BE2C (cell line): ENCODE data around the gene ANKRD22. TPM values are rescaled to one million over a fixed set of nuclear protein-coding genes. Genes with fewer than 3 reads are reported as not detected.
A peak's percentile ranks its signal among the peaks of the same experiment; 100 is the strongest.

ENCODE experiments used
- DNase-seq: peaks from one replicate; pipeline ENCODE4 v3.0.0-alpha.2; 2020
- H3K27me3 ChIP-seq: fragments of 250-450 bp; sonication (Bioruptor Pico); 2 replicates; pipeline ENCODE4 v1.5.1; 2020; ENCODE audit warnings: mild to moderate bottlenecking
- H3K36me3 ChIP-seq: fragments of 250-450 bp; sonication (Bioruptor Pico); 2 replicates; pipeline ENCODE4 v1.5.1; 2020; ENCODE audit warnings: mild to moderate bottlenecking
- H3K4me1 ChIP-seq: fragments of 250-450 bp; sonication (Bioruptor Pico); 2 replicates; pipeline ENCODE4 v1.5.1; 2020
- H3K4me3 ChIP-seq: 2 replicates; pipeline ENCODE4 v1.5.1; 2011; ENCODE audit warnings: low read depth, low read length
- H3K9me3 ChIP-seq: fragments of 250-450 bp; sonication (Bioruptor Pico); 2 replicates; pipeline ENCODE4 v1.5.1; 2020
- polyA plus RNA-seq: library from polyadenylated mRNA; unstranded; fragments of >200 nt; gene quantifications from one replicate; pipeline ENCODE4 v1.2.1, GENCODE V29; 2012; ENCODE audit warnings: low read depth, missing spikeins; ENCODE audit not compliant: insufficient read length, insufficient read depth
- TF ChIP-seq, protein P1 (sequence below): IDR thresholded peaks from 2 replicates; pipeline ENCODE4 v1.5.1; 2012; ENCODE audit warnings: mild to moderate bottlenecking, low read depth, low read length

ANKRD22 gene
- not detected for polyA plus RNA-seq

DNA sequence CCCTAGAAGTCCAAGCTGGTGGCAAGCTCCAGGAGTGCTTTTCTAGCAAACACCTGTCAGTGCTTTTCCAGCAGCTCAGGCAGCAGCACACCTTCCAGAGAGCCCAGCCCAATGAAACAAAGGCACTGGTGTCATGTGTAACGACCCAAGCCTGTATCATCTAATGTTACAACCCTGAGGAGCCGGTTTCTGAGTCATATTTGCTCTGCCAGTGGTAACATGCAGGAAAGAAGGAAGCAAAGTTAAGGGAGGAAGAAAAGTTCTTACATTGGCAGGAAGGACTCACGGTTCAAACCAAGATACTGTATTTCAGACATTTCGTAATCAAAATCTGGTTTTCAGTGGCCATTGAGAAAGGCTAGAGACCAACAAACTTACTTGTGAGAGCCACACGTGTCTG is at the start of gene ANKRD22:
Gene ANKRD22 (minus strand): TSS at position 139 of the 400 bp plus-strand sequence. CDS start 237 bp downstream, outside the sequence.
- H3K27me3 ChIP-seq = no peaks in the 10 kb centered on the region
- no peaks in the 10 kb centered on the region for H3K4me1 ChIP-seq
- no peak within 1 kb of the TSS for H3K4me3 ChIP-seq
- DNase-seq = no peak
- no peaks in the 10 kb centered on the region for H3K9me3 ChIP-seq
- TF ChIP-seq, protein P1, sequence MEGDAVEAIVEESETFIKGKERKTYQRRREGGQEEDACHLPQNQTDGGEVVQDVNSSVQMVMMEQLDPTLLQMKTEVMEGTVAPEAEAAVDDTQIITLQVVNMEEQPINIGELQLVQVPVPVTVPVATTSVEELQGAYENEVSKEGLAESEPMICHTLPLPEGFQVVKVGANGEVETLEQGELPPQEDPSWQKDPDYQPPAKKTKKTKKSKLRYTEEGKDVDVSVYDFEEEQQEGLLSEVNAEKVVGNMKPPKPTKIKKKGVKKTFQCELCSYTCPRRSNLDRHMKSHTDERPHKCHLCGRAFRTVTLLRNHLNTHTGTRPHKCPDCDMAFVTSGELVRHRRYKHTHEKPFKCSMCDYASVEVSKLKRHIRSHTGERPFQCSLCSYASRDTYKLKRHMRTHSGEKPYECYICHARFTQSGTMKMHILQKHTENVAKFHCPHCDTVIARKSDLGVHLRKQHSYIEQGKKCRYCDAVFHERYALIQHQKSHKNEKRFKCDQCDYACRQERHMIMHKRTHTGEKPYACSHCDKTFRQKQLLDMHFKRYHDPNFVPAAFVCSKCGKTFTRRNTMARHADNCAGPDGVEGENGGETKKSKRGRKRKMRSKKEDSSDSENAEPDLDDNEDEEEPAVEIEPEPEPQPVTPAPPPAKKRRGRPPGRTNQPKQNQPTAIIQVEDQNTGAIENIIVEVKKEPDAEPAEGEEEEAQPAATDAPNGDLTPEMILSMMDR = no peak
- no peaks in the 10 kb centered on the region for H3K36me3 ChIP-seq

DNA sequence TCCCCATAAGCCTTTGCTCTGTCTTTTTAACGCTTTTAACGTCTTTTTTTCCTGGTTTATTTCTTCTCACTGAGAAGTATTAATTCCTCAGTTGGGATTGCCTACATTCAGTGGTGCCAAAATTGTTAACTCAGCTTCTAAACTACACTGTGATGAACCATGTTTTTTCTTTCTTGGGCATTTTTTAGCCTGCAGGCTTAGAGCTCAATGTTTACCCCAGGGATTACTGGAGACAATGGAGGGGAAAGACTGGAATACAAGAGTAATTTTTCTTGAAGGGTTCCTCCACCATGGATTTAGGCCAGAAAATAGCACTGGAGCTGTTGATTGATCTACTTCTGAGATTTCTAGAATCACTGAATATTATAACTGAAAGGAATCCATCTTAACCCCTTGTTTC is 48.2 kb upstream of the ANKRD22 start:
- peaks cover 6% of the 10 kb centered on the region for H3K36me3 ChIP-seq
- TF ChIP-seq, protein P1 = no peak
- peaks cover 19% of the 10 kb centered on the region for H3K4me1 ChIP-seq
- no peak for DNase-seq
- H3K27me3 ChIP-seq = no peaks in the 10 kb centered on the region
- H3K4me3 ChIP-seq = no peak overlapping the region
- no peaks in the 10 kb centered on the region for H3K9me3 ChIP-seq

DNA sequence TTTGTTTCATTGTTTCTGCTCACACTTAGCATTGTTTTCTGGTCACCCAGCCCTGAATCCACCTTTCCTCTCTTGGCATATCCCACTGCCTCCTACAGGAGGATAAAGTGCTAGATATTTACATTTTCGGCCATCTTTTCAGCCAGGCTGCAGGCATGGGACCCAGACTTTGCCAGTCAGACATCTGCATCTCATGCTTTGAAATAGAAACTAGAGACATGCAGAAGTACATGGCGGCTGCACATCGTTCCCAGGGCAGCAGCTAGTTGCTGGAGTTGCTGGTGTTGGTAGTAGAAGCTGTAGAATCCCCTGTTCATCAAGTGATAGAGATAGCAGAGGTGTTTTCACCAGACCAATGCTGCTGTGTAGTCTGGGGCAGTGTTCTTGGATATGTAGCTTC is 47.1 kb upstream of the ANKRD22 start:
- H3K4me1 ChIP-seq = peaks cover 19% of the 10 kb centered on the region
- DNase-seq = no peak
- no peaks in the 10 kb centered on the region for H3K27me3 ChIP-seq
- TF ChIP-seq, protein P1 = no peak
- peaks cover 3% of the 10 kb centered on the region for H3K36me3 ChIP-seq
- no peaks in the 10 kb centered on the region for H3K9me3 ChIP-seq
- H3K4me3 ChIP-seq = no peak overlapping the region

DNA sequence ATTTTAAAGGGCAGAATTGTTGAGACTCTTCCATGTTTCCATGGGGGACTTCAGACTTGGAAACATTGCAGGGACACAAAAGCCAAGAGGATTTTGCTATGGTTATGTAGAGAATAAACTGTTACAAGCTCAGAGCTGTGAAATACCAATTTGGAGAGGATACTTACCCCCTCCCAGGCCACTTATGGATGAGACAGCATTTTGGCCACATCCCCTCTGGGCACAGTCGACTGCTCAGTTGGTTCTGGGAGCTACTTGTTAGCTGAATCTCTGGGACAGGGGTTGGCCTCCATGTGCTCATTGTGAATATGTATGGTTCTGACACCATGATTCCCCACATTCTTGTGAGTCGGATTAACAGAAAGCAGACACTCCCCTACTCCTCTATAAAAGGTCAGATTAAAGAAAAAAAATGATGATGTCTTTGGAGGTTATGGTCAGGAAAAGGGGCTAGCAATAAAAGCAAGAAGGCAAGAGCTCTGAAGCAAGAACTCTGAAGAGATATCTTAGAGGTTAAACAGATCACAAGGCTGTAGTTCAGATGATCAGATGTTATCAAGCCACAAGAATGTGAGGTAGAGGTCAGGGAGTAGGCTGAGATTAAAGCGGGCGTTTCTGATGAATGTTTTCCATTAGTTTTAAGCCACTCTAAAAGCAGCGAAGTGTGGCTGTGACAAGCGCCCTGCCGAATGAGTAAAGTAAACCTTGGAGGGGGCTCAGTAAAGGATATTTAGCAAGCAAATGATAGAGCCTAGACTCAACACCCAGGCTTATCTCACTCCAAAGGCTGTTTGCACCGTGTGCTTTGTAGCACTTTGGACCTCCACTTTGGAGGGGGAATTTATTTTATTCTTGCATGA is 45.6 kb upstream of the ANKRD22 start:
- Histone ChIP-seq H3K4me3 (no peak overlapping the region), H3K27me3 (no peaks in the 10 kb centered on the region), H3K36me3 (no peaks in the 10 kb centered on the region), H3K4me1 (peaks cover 19% of the 10 kb centered on the region), H3K9me3 (no peaks in the 10 kb centered on the region)
- TF ChIP-seq, protein P1 = no peak
- DNase-seq = no peak

DNA sequence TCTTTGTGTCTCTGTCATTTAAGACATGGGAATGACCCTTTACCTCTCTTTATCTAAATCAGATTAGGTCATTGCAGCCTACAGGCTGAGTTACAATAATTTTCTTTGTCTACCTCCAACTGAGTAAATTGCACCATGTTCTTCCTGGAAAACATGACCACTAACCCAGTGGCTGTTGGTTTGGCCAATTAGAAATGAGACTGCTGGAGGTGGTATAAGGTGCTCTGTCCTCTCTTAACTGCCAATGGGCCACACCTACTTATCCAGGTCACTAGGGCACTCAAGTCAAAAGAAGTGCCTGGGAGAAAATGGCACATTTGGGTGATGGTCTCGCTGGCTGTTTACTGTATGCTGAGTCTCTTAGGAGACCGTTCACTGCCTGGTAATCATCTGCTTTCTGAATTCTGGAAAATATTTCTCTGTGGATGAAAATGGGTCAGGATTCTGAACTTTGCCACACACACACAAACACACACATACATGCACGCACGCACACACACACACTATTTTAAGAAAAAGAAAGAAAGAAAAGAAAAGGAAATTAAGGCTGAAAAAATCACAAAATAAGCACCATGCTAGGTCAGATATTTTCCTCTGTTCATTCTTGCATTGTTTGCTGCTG is 44.8 kb upstream of the ANKRD22 start:
- TF ChIP-seq, protein P1 = no peak
- Histone ChIP-seq H3K4me1 (peaks cover 19% of the 10 kb centered on the region), H3K4me3 (no peak overlapping the region), H3K9me3 (no peaks in the 10 kb centered on the region), H3K36me3 (no peaks in the 10 kb centered on the region), H3K27me3 (no peaks in the 10 kb centered on the region)
- DNase-seq = no peak

DNA sequence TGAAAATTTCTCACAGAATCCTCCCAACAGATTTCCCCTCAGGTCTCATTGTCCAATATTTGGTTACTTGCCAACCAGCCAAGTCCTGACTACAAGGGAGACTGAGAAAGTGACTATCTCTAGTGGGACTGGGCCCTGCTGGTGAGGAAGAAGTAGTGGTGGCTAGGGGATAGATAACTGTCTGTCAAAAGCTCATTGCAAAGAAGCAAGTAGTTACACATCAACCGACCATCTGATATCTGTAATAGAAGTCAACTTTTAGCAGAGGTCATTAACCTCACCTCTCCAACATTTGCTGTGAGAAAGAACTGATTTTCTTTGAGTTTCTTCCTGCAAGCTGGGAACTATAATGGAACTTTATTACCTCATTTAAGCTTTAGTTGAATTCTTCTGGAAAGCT is 43.6 kb upstream of the ANKRD22 start:
- H3K27me3 ChIP-seq = no peaks in the 10 kb centered on the region
- TF ChIP-seq, protein P1 = 0 out of 2 replicates have a peak, but pooled peaks have one; percentile 3
- H3K36me3 ChIP-seq = no peaks in the 10 kb centered on the region
- no peak for DNase-seq
- peaks cover 11% of the 10 kb centered on the region for H3K4me1 ChIP-seq
- no peak overlapping the region for H3K4me3 ChIP-seq
- no peaks in the 10 kb centered on the region for H3K9me3 ChIP-seq
